HFF-Myc (cell line): ENCODE measurements around the gene MCAM.
A peak's percentile ranks its signal among the peaks of the same experiment; 100 is the strongest.

Experiments
- DNase-seq: peaks from one replicate; pipeline ENCODE4 v3.0.0-alpha.2; 2011; ENCODE audit warnings: low read depth; ENCODE audit errors: extremely low read depth
- H3K4me3 ChIP-seq: replicated peaks from 2 replicates; pipeline ENCODE4 v1.5.1; 2011; ENCODE audit warnings: low read depth, mild to moderate bottlenecking, control low read depth, low read length
- TF ChIP-seq, protein P1 (sequence below): IDR thresholded peaks from 2 replicates; pipeline ENCODE4 v1.5.1; 2012; ENCODE audit warnings: mild to moderate bottlenecking, low read depth, low read length, control low read depth; ENCODE audit errors: missing control alignments

The MCAM gene

DNA sequence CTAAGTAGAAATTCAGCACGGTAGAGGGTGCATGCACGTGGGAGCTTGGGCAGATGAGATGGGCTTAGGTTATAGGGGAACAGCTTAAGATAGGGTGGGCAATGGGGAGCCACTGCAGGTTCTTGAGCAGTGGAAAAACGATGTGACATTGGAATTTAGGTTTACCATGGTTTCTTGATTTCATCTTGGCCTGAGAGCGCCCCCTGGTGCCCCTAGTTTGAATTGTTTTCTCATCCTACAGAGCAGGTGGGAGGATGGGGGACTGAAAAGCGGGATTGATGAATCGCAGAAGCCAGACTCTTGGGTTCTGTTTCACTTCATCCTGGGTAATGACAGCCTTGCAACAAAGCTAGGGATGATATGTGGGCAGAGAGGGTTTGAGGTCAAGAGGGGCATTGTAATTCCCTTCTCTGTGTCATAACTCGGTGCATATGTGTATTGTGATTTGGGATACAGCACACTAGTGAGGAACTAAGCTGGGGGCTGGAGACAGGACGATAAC lies 6.7 kb upstream of the MCAM start:
- TF ChIP-seq, protein P1, sequence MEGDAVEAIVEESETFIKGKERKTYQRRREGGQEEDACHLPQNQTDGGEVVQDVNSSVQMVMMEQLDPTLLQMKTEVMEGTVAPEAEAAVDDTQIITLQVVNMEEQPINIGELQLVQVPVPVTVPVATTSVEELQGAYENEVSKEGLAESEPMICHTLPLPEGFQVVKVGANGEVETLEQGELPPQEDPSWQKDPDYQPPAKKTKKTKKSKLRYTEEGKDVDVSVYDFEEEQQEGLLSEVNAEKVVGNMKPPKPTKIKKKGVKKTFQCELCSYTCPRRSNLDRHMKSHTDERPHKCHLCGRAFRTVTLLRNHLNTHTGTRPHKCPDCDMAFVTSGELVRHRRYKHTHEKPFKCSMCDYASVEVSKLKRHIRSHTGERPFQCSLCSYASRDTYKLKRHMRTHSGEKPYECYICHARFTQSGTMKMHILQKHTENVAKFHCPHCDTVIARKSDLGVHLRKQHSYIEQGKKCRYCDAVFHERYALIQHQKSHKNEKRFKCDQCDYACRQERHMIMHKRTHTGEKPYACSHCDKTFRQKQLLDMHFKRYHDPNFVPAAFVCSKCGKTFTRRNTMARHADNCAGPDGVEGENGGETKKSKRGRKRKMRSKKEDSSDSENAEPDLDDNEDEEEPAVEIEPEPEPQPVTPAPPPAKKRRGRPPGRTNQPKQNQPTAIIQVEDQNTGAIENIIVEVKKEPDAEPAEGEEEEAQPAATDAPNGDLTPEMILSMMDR, result peak; percentile 80
- H3K4me3 ChIP-seq, result no peak overlapping the region
- peak; percentile 40 for DNase-seq

- no peak overlapping the region for H3K4me3 ChIP-seq
- TF ChIP-seq, protein P1, result no peak
- DNase-seq, result no peak
Measured at GRCh38 chr11:119322921-119323531, 6.1 kb upstream of the MCAM start.

- no peak overlapping the region for H3K4me3 ChIP-seq
- DNase-seq, result no peak
- TF ChIP-seq, protein P1, result no peak
Measured at GRCh38 chr11:119322360-119322739, 5.4 kb upstream of the MCAM start.

- TF ChIP-seq, protein P1, result no peak
- DNase-seq, result no peak
- peak overlapping the region; percentile 31 for H3K4me3 ChIP-seq
Measured at GRCh38 chr11:119320776-119321524, 4.0 kb upstream of the MCAM start.

DNA sequence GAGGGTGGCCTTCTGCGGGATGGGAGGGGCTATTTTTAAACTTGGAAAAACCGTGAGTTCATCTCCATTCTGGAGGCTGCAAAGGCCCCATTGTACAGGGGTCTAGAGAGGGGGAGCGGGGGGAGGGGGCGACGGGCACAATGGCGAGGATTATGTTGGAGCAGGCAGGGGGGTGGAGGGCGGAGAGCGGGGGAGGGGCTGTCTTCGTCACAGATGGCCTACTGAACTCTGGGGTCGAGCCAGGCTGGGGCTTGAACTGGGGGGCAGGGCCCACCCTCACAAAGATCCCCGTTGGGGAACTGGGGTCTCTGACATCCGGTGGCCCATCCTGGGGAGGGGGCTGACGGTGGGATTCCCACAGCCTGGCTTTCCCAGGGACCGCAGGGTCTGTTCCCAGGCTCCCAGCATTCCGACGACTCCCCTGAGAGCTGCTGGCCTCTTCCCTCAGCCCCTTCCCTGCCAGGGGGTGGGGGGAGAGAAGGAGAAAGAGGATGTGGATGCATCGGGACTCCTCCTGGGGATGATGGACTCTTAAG lies 3.4 kb upstream of the MCAM start:
- TF ChIP-seq, protein P1, result no peak
- 0 out of 2 replicates have a peak overlapping the region, but pooled peaks have one; percentile 31 for H3K4me3 ChIP-seq
- no peak for DNase-seq

DNA sequence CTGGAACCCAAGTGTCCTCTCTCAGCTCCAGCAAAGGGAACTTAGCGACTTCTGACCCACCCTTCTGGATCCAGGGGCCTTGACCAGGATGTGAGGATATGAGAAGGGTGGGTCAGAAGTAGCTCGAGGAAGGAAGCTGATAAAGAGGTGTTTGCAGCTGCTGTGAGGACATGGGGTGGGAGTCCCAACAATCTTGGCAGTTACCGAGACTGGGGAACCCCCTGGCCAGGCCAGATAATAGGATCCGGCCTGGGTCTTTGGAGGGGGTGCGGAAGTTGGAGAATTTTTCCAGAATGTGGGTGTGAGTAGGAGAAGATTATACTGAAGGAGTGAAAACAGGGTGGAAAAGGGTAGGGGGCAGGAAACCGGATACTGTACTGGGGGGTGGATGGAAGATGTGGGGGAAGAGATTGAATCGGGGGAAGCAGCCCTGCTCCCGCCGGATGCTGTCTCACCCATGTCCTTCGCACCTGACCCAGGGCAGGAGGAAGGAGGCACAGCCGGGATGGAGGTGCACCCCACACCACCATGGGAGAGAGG lies 2.8 kb upstream of the MCAM start:
- H3K4me3 ChIP-seq, result no peak overlapping the region
- TF ChIP-seq, protein P1, result no peak

More for the DNA sequence above, 2.8 kb upstream of the MCAM start:
- DNase-seq, result no peak
